Neuronal stem cell (in vitro differentiated cells): ENCODE results near the gene SPAG16.

Experiments
- DNase-seq: peaks from one replicate; pipeline ENCODE4 v3.0.0-alpha.2; 2013; ENCODE audit warnings: low spot score
- H2AFZ ChIP-seq: one replicate; pipeline ENCODE4 v1.6.1; 2013; ENCODE audit warnings: mild to moderate bottlenecking, low read length, inconsistent platforms
- H2AK5ac ChIP-seq: 2 replicates; pipeline ENCODE4 v1.6.1; 2013; ENCODE audit warnings: low read depth, mild to moderate bottlenecking, inconsistent platforms, low read length, moderate library complexity, mixed read lengths
- H2BK120ac ChIP-seq: 2 replicates; pipeline ENCODE4 v1.6.1; 2013; ENCODE audit warnings: low read depth, mild to moderate bottlenecking, inconsistent platforms, low read length, moderate library complexity, mixed read lengths
- H2BK12ac ChIP-seq: one replicate; pipeline ENCODE4 v1.6.1; 2013; ENCODE audit warnings: low read length, inconsistent platforms
- H2BK15ac ChIP-seq: 2 replicates; pipeline ENCODE4 v1.6.1; 2013; ENCODE audit warnings: mild to moderate bottlenecking, low read length, inconsistent platforms, mixed read lengths
- H2BK5ac ChIP-seq: one replicate; pipeline ENCODE4 v1.6.1; 2013; ENCODE audit warnings: inconsistent platforms, mild to moderate bottlenecking, low read length, moderate library complexity
- H3K14ac ChIP-seq: one replicate; pipeline ENCODE4 v1.6.1; 2013; ENCODE audit warnings: low read length, inconsistent platforms
- H3K18ac ChIP-seq: 2 replicates; pipeline ENCODE4 v1.6.1; 2013; ENCODE audit warnings: low read length, inconsistent platforms
- H3K23ac ChIP-seq: 2 replicates; pipeline ENCODE4 v1.6.1; 2013; ENCODE audit warnings: low read depth, mild to moderate bottlenecking, mixed read lengths, low read length, inconsistent platforms; ENCODE audit not compliant: poor library complexity
- H3K27ac ChIP-seq: replicated peaks from 3 replicates; pipeline ENCODE4 v1.5.1; 2013; ENCODE audit warnings: low read length, inconsistent platforms
- H3K27me3 ChIP-seq, 3 experiments: 2 replicates each; pipeline ENCODE4 v1.6.1; 2013; ENCODE audit warnings: low read length in 3 of 3, mild to moderate bottlenecking in 2 of 3, inconsistent platforms in 1 of 3, low read depth in 1 of 3, mixed read lengths in 1 of 3, moderate library complexity in 1 of 3; ENCODE audit not compliant: control insufficient read depth in 3 of 3, insufficient read depth in 3 of 3
- H3K36me3 ChIP-seq, 2 donors: replicated peaks in 1 of 2; 2 replicates each; pipeline ENCODE4 v1.6.1; 2013; ENCODE audit warnings: low read length in 2 of 2; ENCODE audit not compliant: control insufficient read depth in 2 of 2, insufficient read depth in 2 of 2
- H3K4ac ChIP-seq: 2 replicates; pipeline ENCODE4 v1.6.1; 2013; ENCODE audit warnings: inconsistent platforms, mild to moderate bottlenecking, low read length, moderate library complexity
- H3K4me1 ChIP-seq, 2 donors: 1 replicate in 1 of 2; 2 replicates in 1 of 2; pipeline ENCODE4 v1.6.1; 2013; ENCODE audit warnings: low read length in 2 of 2, low read depth in 1 of 2; ENCODE audit not compliant: control insufficient read depth in 2 of 2, insufficient read depth in 1 of 2
- H3K4me2 ChIP-seq: one replicate; pipeline ENCODE4 v1.6.1; 2013; ENCODE audit warnings: mild to moderate bottlenecking, low read length, inconsistent platforms; ENCODE audit not compliant: insufficient read depth, poor library complexity, severe bottlenecking
- H3K4me3 ChIP-seq, 2 donors: 2 replicates each; pipeline ENCODE4 v1.5.1; 2013; ENCODE audit warnings: low read length in 2 of 2, mild to moderate bottlenecking in 2 of 2, inconsistent platforms in 1 of 2, moderate library complexity in 1 of 2
- H3K79me1 ChIP-seq: one replicate; pipeline ENCODE4 v1.6.1; 2013; ENCODE audit warnings: low read depth, mild to moderate bottlenecking, inconsistent platforms, low read length, moderate library complexity
- H3K9ac ChIP-seq: one replicate; pipeline ENCODE4 v1.6.1; 2013; ENCODE audit warnings: mild to moderate bottlenecking, low read depth, low read length, inconsistent platforms; ENCODE audit not compliant: poor library complexity
- H3K9me3 ChIP-seq, 2 donors: replicated peaks in 1 of 2; 2 replicates each; pipeline versions ENCODE3 to v1.6.1; 2013; ENCODE audit warnings: low read length in 2 of 2, mild to moderate bottlenecking in 2 of 2, inconsistent platforms in 1 of 2, low read depth in 1 of 2, mixed read lengths in 1 of 2, moderate library complexity in 1 of 2; ENCODE audit not compliant: control insufficient read depth in 2 of 2, insufficient read depth in 1 of 2
- H4K8ac ChIP-seq: one replicate; pipeline ENCODE4 v1.6.1; 2013; ENCODE audit warnings: low read depth, mild to moderate bottlenecking, inconsistent platforms, low read length, moderate library complexity
- H4K91ac ChIP-seq: one replicate; pipeline ENCODE4 v1.6.1; 2013; ENCODE audit warnings: low read length, low read depth, mild to moderate bottlenecking, inconsistent platforms; ENCODE audit not compliant: poor library complexity
- WGBS, 2 donors: extraction: QIAGEN DNeasy Blood & Tissue Kit; methylation state at CpG; one replicate each; pipeline ENCODE4 v1.1.7; 2013; ENCODE audit warnings: missing lambda C conversion rate in 2 of 2, mixed read lengths in 1 of 2; ENCODE audit not compliant: insufficient read length in 2 of 2, insufficient replicate concordance in 1 of 2; ENCODE audit errors: extremely low coverage in 2 of 2; 5-methylcytosine and 5-hydroxymethylcytosine counted together

The SPAG16 gene

GRCh38 chr2:214410918-214411554 is 1126.8 kb downstream of the SPAG16 start, which contains the start of gene VWC2L:
Gene VWC2L, plus strand, starts transcription at chr2:214411054. Its CDS starts 3,140 bp downstream, at chr2:214414194.
- Histone ChIP-seq H3K4ac (no peak within 1 kb of the TSS), H3K23ac (no peak within 1 kb of the TSS), H3K14ac (no peak within 1 kb of the TSS), H3K4me3 (no peak within 1 kb of the TSS), H3K4me2 (no peak within 1 kb of the TSS), H3K18ac (no peak within 1 kb of the TSS), H3K79me1 (no peaks in the 10 kb centered on the region), H4K91ac (no peak within 1 kb of the TSS), H3K36me3 (no peaks in the 10 kb centered on the region), H3K27me3 (no peaks in the 10 kb centered on the region), H3K9me3 (no peaks in the 10 kb centered on the region), H3K27ac (no peak within 1 kb of the TSS), H3K9ac (no peak within 1 kb of the TSS), H2BK12ac (no peak within 1 kb of the TSS), H2BK15ac (no peak within 1 kb of the TSS), H2BK5ac (no peak within 1 kb of the TSS), H3K4me1 (peaks cover 0 to 1% of the 10 kb centered on the region in 2 donors), H2AK5ac (no peak within 1 kb of the TSS), H4K8ac (no peak within 1 kb of the TSS), H2BK120ac (no peak within 1 kb of the TSS), H2AFZ (no peak within 1 kb of the TSS)
- no CpG with 5 or more reads among the region's 19 CpGs for WGBS, 2 donors
- DNase-seq = peak; percentile 83

GRCh38 chr2:214412679-214413078 is 1128.4 kb downstream of the SPAG16 start:
- H3K18ac ChIP-seq = no peak overlapping the region
- no peak overlapping the region for H2AFZ ChIP-seq
- no peak overlapping the region for H3K4ac ChIP-seq
- WGBS, 2 donors = no CpG with 5 or more reads among the region's 1 CpG
- H3K4me3 ChIP-seq = no peak overlapping the region
- no peak overlapping the region for H4K91ac ChIP-seq
- no peak overlapping the region for H2BK120ac ChIP-seq
- H3K79me1 ChIP-seq = no peaks in the 10 kb centered on the region
- DNase-seq = no peak
- H3K4me1 ChIP-seq = peaks cover 0 to 1% of the 10 kb centered on the region in 2 donors
- no peak overlapping the region for H3K4me2 ChIP-seq
- no peaks in the 10 kb centered on the region for H3K36me3 ChIP-seq
- H4K8ac ChIP-seq = no peak overlapping the region
- no peak overlapping the region for H3K14ac ChIP-seq
- H3K23ac ChIP-seq = no peak overlapping the region
- no peak overlapping the region for H2BK12ac ChIP-seq
- H3K27me3 ChIP-seq = no peaks in the 10 kb centered on the region
- H3K9me3 ChIP-seq = no peaks in the 10 kb centered on the region
- no peak overlapping the region for H2AK5ac ChIP-seq
- H3K9ac ChIP-seq = no peak overlapping the region
- no peak overlapping the region for H2BK15ac ChIP-seq
- no peak overlapping the region for H2BK5ac ChIP-seq
- H3K27ac ChIP-seq = no peak overlapping the region

- Histone ChIP-seq H4K91ac (no peak overlapping the region), H3K36me3 (no peaks in the 10 kb centered on the region), H3K4ac (no peak overlapping the region), H2AK5ac (no peak overlapping the region), H3K18ac (no peak overlapping the region), H3K9me3 (no peaks in the 10 kb centered on the region), H3K4me3 (no peak overlapping the region), H2BK5ac (no peak overlapping the region), H2BK12ac (no peak overlapping the region), H3K27me3 (no peaks in the 10 kb centered on the region), H3K23ac (no peak overlapping the region), H4K8ac (no peak overlapping the region), H3K4me1 (no peaks in the 10 kb centered on the region), H3K27ac (no peak overlapping the region), H2BK120ac (no peak overlapping the region), H2BK15ac (no peak overlapping the region), H2AFZ (no peak overlapping the region), H3K79me1 (no peaks in the 10 kb centered on the region), H3K14ac (no peak overlapping the region), H3K4me2 (no peak overlapping the region), H3K9ac (no peak overlapping the region)
- WGBS, 2 donors = no CpG with 5 or more reads among the region's 4 CpGs
- DNase-seq = no peak
Observed at GRCh38 chr2:214436470-214436869, 1152.2 kb downstream of the SPAG16 start.

GRCh38 chr2:214450118-214450894 is 1166.0 kb downstream of the SPAG16 start:
- Histone ChIP-seq H2AFZ (no peak overlapping the region), H3K9ac (no peak overlapping the region), H3K18ac (no peak overlapping the region), H3K4ac (no peak overlapping the region), H2BK12ac (no peak overlapping the region), H2BK15ac (no peak overlapping the region), H3K14ac (no peak overlapping the region), H3K4me1 (peaks cover 0 to 2% of the 10 kb centered on the region in 2 donors), H3K4me2 (no peak overlapping the region), H3K79me1 (no peaks in the 10 kb centered on the region), H3K27ac (no peak overlapping the region), H3K9me3 (no peaks in the 10 kb centered on the region), H3K36me3 (no peaks in the 10 kb centered on the region), H3K23ac (no peak overlapping the region), H4K91ac (no peak overlapping the region), H2BK120ac (no peak overlapping the region), H3K4me3 (no peak overlapping the region), H4K8ac (no peak overlapping the region), H2AK5ac (no peak overlapping the region), H3K27me3 (no peaks in the 10 kb centered on the region), H2BK5ac (no peak overlapping the region)
- DNase-seq = no peak
- no CpG with 5 or more reads among the region's 4 CpGs for WGBS, 2 donors
